SU-DHL-6 (cell line): ENCODE data around the gene RGL1.

ENCODE experiments used
- H2AFZ ChIP-seq: fragments of 200-600 bp; sonication (generic); 2 replicates; pipeline ENCODE4 v1.6.1; 2014; ENCODE audit warnings: low read depth, mild to moderate bottlenecking, moderate library complexity, mixed read lengths, antibody characterized with exemption, low read length; ENCODE audit not compliant: severe bottlenecking
- H3F3A ChIP-seq: fragments of 200-600 bp; shearing (Covaris generic); 2 replicates; pipeline ENCODE4 v1.6.0; 2016; ENCODE audit warnings: antibody characterized with exemption, mild to moderate bottlenecking; ENCODE audit not compliant: insufficient read depth
- H3K27ac ChIP-seq: fragments of 200-600 bp; sonication (generic); 2 replicates; pipeline ENCODE4 v1.5.1; 2016; ENCODE audit warnings: low read depth, mild to moderate bottlenecking, low read length, moderate library complexity, mixed read lengths
- H3K27me3 ChIP-seq: fragments of 200-600 bp; sonication (generic), shearing (Covaris generic); 2 replicates; pipeline ENCODE4 v1.6.0; 2014; ENCODE audit warnings: mild to moderate bottlenecking, low read length
- H3K36me3 ChIP-seq: fragments of 200-600 bp; sonication (generic); 2 replicates; pipeline ENCODE4 v1.6.1; 2014; ENCODE audit warnings: mild to moderate bottlenecking, low read length, mixed read lengths
- H3K4me2 ChIP-seq: fragments of 300-600, 200-600 bp; shearing (Covaris generic), sonication (generic); 2 replicates; pipeline ENCODE4 v1.6.0; 2014; ENCODE audit warnings: low read length, low read depth, mild to moderate bottlenecking; ENCODE audit not compliant: poor library complexity, severe bottlenecking
- H3K4me3 ChIP-seq: fragments of 200-600 bp; sonication (generic); 2 replicates; pipeline ENCODE4 v1.5.1; 2014; ENCODE audit warnings: antibody characterized with exemption, low read length, mild to moderate bottlenecking, mixed read lengths; ENCODE audit not compliant: insufficient read depth, poor library complexity, severe bottlenecking
- H3K79me2 ChIP-seq: fragments of 200-600 bp; sonication (generic); 2 replicates; pipeline ENCODE4 v1.6.1; 2014; ENCODE audit warnings: mild to moderate bottlenecking, low read length, moderate library complexity; ENCODE audit not compliant: insufficient read depth
- H3K9ac ChIP-seq: fragments of 200-600 bp; sonication (generic); 2 replicates; pipeline ENCODE4 v1.7.0; 2014; ENCODE audit warnings: mild to moderate bottlenecking, low read length
- H3K9me2 ChIP-seq: fragments of 200-600 bp; sonication (generic); replicated peaks from 2 replicates; pipeline ENCODE4 v1.6.1; 2014; ENCODE audit warnings: low read length; ENCODE audit not compliant: insufficient read depth
- H3K9me3 ChIP-seq: fragments of 200-600 bp; sonication (generic); 2 replicates; pipeline ENCODE4 v1.6.1; 2014; ENCODE audit warnings: low read length, mixed read lengths; ENCODE audit not compliant: insufficient read depth
- H4K20me1 ChIP-seq: fragments of 200-600 bp; sonication (generic); 2 replicates; pipeline ENCODE4 v1.6.1; 2014; ENCODE audit warnings: low read depth, mild to moderate bottlenecking, antibody characterized with exemption, low read length, moderate library complexity, mixed read lengths
- CTCF ChIP-seq: fragments of 200-600 bp; sonication (generic); IDR thresholded peaks from one replicate; pipeline ENCODE4 v1.5.1; 2017; ENCODE audit warnings: antibody characterized with exemption, mild to moderate bottlenecking, low read length, moderate library complexity; ENCODE audit not compliant: insufficient read depth, poor library complexity, severe bottlenecking
- EZH2phosphoT487 ChIP-seq: fragments of 200-600 bp; sonication (generic), shearing (Covaris generic); conservative IDR thresholded peaks from 2 replicates; pipeline ENCODE4 v1.6.1; 2018; ENCODE audit warnings: mild to moderate bottlenecking, antibody characterized with exemption, low read length, moderate library complexity, mixed read lengths

RGL1 gene

GRCh38 chr1:183764981-183765380, 39.9 kb upstream of the RGL1 start:
- no peaks in the 10 kb centered on the region for H3K36me3 ChIP-seq
- peaks cover 6% of the 10 kb centered on the region; the same call in 1 of the 2 replicates for H3K9me3 ChIP-seq
- H3K79me2 ChIP-seq, result no peaks in the 10 kb centered on the region
- H3K9ac ChIP-seq, result no peak overlapping the region
- H3K9me2 ChIP-seq, result no peaks in the 10 kb centered on the region; the same call in 1 of the 2 replicates
- H3K4me2 ChIP-seq, result no peak overlapping the region
- H3F3A ChIP-seq, result no peaks in the 10 kb centered on the region
- H3K27me3 ChIP-seq, result no peaks in the 10 kb centered on the region
- no peak overlapping the region for H2AFZ ChIP-seq
- no peak for TF ChIP-seq CTCF
- no peak for TF ChIP-seq EZH2phosphoT487
- no peak overlapping the region for H3K27ac ChIP-seq
- no peaks in the 10 kb centered on the region for H4K20me1 ChIP-seq
- no peak overlapping the region for H3K4me3 ChIP-seq

DNA sequence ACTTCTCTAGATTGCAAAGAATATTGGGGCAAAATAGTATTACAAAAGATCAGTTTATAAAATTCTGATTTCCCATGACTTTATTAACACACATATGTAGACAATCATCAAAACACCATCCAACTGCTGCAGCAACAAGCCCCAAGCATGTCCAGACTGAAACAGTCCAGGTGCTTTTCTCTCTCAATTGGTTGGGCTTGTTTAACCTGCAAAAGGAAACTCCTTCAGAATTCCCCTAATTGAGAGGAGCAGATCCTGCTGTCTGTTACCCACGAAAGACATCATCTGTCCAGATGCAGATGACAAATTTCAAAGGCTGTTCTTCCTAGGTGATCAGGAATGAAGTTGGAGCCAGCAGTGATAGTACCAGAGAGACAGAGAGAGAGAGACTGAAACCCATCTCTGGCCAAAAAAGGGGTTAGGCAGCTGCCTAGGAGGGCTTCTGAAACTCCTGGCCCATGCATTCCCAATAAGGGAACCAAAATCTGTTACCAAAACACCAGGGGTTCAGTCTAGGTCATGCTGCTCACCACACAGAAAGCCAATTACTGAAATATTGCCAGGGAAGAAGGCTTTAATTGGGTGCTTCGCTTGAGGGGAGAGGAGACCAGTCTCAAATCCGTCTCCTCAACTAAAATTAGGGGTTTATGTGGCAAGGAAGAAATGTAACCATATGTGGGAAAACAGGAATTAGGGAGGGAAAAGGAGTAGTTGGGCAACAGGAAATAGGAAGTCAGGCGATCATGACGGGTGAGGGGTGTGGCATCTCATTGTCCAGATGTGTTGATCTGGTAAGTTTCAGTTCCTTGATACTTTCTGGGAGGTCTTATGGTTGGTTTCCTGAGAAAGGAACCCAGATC, 34.7 kb upstream of the RGL1 start:
- no peak overlapping the region for H3K4me2 ChIP-seq
- H3K4me3 ChIP-seq, result no peak overlapping the region
- no peaks in the 10 kb centered on the region for H3K79me2 ChIP-seq
- TF ChIP-seq EZH2phosphoT487 (no peak), CTCF (no peak)
- no peaks in the 10 kb centered on the region for H3F3A ChIP-seq
- H3K27me3 ChIP-seq, result no peaks in the 10 kb centered on the region
- H3K9me3 ChIP-seq, result peaks cover 14% of the 10 kb centered on the region; the same call in 1 of the 2 replicates
- no peaks in the 10 kb centered on the region for H3K9me2 ChIP-seq
- no peaks in the 10 kb centered on the region for H4K20me1 ChIP-seq
- no peak overlapping the region for H3K27ac ChIP-seq
- H3K36me3 ChIP-seq, result no peaks in the 10 kb centered on the region
- H3K9ac ChIP-seq, result no peak overlapping the region
- H2AFZ ChIP-seq, result no peak overlapping the region

- Histone ChIP-seq H3F3A (no peaks in the 10 kb centered on the region), H3K36me3 (no peaks in the 10 kb centered on the region), H3K27ac (no peak overlapping the region), H4K20me1 (no peaks in the 10 kb centered on the region), H3K79me2 (no peaks in the 10 kb centered on the region), H3K9ac (no peak overlapping the region), H2AFZ (no peak overlapping the region), H3K9me2 (no peaks in the 10 kb centered on the region), H3K9me3 (peaks cover 16% of the 10 kb centered on the region; the same call in 1 of the 2 replicates), H3K27me3 (no peaks in the 10 kb centered on the region), H3K4me2 (no peak overlapping the region), H3K4me3 (no peak overlapping the region)
- TF ChIP-seq EZH2phosphoT487 (no peak), CTCF (no peak)
These were observed 34.1 kb upstream of the RGL1 start for GRCh38 chr1:183770816-183771128.
